H1 (cell line): ENCODE data around the gene ZNF518B. TPM values are rescaled to one million over a fixed set of nuclear protein-coding genes. Genes with fewer than 3 reads are reported as not detected.

ENCODE experiments used
- CTCF ChIA-PET: fragments of 300-600 bp; sonication (Branson Sonifier 250); formaldehyde crosslinking; loops from one replicate; lab custom pipeline; 2021; ENCODE audit not compliant: partially characterized antibody; lab: Charles Lee
- POLR2A ChIA-PET: fragments of 300-600 bp; sonication (Branson Sonifier 250); formaldehyde crosslinking; loops from one replicate; lab custom pipeline; 2021; ENCODE audit warnings: inconsistent platforms; ENCODE audit not compliant: partially characterized antibody; lab: Charles Lee
- DNase-seq, 2 experiments: peaks; one replicate each; pipeline versions ENCODE4 v3.0.0 to v3.0.0-alpha.2; 2010 to 2022; ENCODE audit warnings: low spot score in 2 of 2, low read depth in 1 of 2, mixed read lengths in 1 of 2
- FAIRE-seq: peaks from 2 replicates; lab custom pipeline; 2011; peaks lifted over from hg19 to GRCh38; lab: Jason Lieb, UNC
- H2AFZ ChIP-seq: 2 replicates; pipeline ENCODE4 v1.8.1; 2012; ENCODE audit warnings: low read length, inconsistent platforms
- H2AK5ac ChIP-seq: 2 replicates; pipeline ENCODE4 v1.6.1; 2013; ENCODE audit warnings: low read depth, low read length
- H2BK120ac ChIP-seq: replicated peaks from 2 replicates; pipeline ENCODE3; 2013; ENCODE audit warnings: low read depth, low read length, inconsistent platforms
- H2BK12ac ChIP-seq: 2 replicates; pipeline ENCODE4 v1.6.1; 2013; ENCODE audit warnings: low read depth, low read length
- H2BK15ac ChIP-seq: 2 replicates; pipeline ENCODE4 v1.6.1; 2013; ENCODE audit warnings: low read length
- H2BK20ac ChIP-seq: 2 replicates; pipeline ENCODE4 v1.6.1; 2013; ENCODE audit warnings: low read length
- H2BK5ac ChIP-seq: 2 replicates; pipeline ENCODE4 v1.6.1; 2013; ENCODE audit warnings: low read depth, low read length
- H3K14ac ChIP-seq: 2 replicates; pipeline ENCODE4 v1.6.1; 2013; ENCODE audit warnings: inconsistent platforms; ENCODE audit not compliant: insufficient read length
- H3K18ac ChIP-seq: 2 replicates; pipeline ENCODE4 v1.6.1; 2013; ENCODE audit warnings: low read length; ENCODE audit errors: extremely low read depth
- H3K23ac ChIP-seq: 2 replicates; pipeline ENCODE4 v1.6.1; 2013; ENCODE audit warnings: inconsistent platforms; ENCODE audit not compliant: insufficient read length
- H3K23me2 ChIP-seq: 2 replicates; pipeline ENCODE4 v1.6.1; 2013; ENCODE audit warnings: low read depth, low read length
- H3K27ac ChIP-seq: 2 replicates; pipeline ENCODE4 v1.6.1; 2011; ENCODE audit warnings: low read depth, low read length, inconsistent platforms
- H3K27me3 ChIP-seq, 4 experiments: replicated peaks in 1 of 4; 1 replicate in 1 of 4; 2 replicates in 3 of 4; pipeline versions ENCODE4 v1.6.1 to v1.8.1; 2011 to 2013; ENCODE audit warnings: low read length in 3 of 4, mild to moderate bottlenecking in 3 of 4, inconsistent platforms in 2 of 4, mixed read lengths in 2 of 4, moderate library complexity in 1 of 4; ENCODE audit not compliant: control insufficient read depth in 3 of 4, insufficient read depth in 3 of 4; ENCODE audit errors: extremely low read depth in 1 of 4
- H3K36me3 ChIP-seq, 4 experiments: 2 replicates each; pipeline versions ENCODE4 v1.6.1 to v1.8.1; 2011 to 2013; ENCODE audit warnings: mild to moderate bottlenecking in 4 of 4, low read length in 3 of 4, moderate library complexity in 2 of 4, control low read depth in 1 of 4, inconsistent platforms in 1 of 4; ENCODE audit not compliant: insufficient read depth in 4 of 4, control insufficient read depth in 2 of 4
- H3K4ac ChIP-seq: replicated peaks from 2 replicates; pipeline ENCODE3; 2013; ENCODE audit warnings: low read length, low read depth, mixed read lengths, inconsistent platforms; ENCODE audit not compliant: insufficient read length
- H3K4me1 ChIP-seq, 4 experiments: replicated peaks in 1 of 4; 1 replicate in 1 of 4; 2 replicates in 3 of 4; pipeline versions ENCODE4 v1.6.1 to v1.8.1; 2011 to 2013; ENCODE audit warnings: low read length in 3 of 4, inconsistent platforms in 2 of 4, mixed read lengths in 1 of 4; ENCODE audit not compliant: insufficient read depth in 4 of 4, control insufficient read depth in 3 of 4
- H3K4me2 ChIP-seq, 2 experiments: 2 replicates each; pipeline versions ENCODE4 v1.6.1 to v1.8.1; 2011 to 2013; ENCODE audit warnings: low read depth in 2 of 2, low read length in 2 of 2, control low read depth in 1 of 2, inconsistent platforms in 1 of 2, mild to moderate bottlenecking in 1 of 2; ENCODE audit not compliant: insufficient read depth in 1 of 2
- H3K4me3 ChIP-seq, 4 experiments: fragments of 200-600, 300-600 bp in 1 of 4; sonication (generic), shearing (Covaris generic), sonication (Bioruptor Twin) in 1 of 4; 2 replicates each; pipeline versions ENCODE4 v1.5.1 to v1.8.1; 2011 to 2016; ENCODE audit warnings: low read length in 4 of 4, low read depth in 3 of 4, control low read depth in 2 of 4, inconsistent platforms in 2 of 4, mild to moderate bottlenecking in 2 of 4, mixed read lengths in 1 of 4, moderate library complexity in 1 of 4; ENCODE audit not compliant: insufficient read depth in 2 of 4; ENCODE audit errors: extremely low read depth in 1 of 4
- H3K56ac ChIP-seq: replicated peaks from 2 replicates; pipeline ENCODE3; 2013; ENCODE audit warnings: low read depth, mild to moderate bottlenecking, mixed read lengths, low read length, inconsistent platforms; ENCODE audit not compliant: insufficient read length
- H3K79me1 ChIP-seq: 2 replicates; pipeline ENCODE4 v1.6.1; 2013; ENCODE audit warnings: low read depth, low read length, control low read depth
- H3K79me2 ChIP-seq, 2 experiments: 2 replicates each; pipeline versions ENCODE4 v1.6.1 to v1.8.1; 2012 to 2013; ENCODE audit warnings: low read length in 2 of 2, mild to moderate bottlenecking in 2 of 2, inconsistent platforms in 1 of 2; ENCODE audit not compliant: insufficient read depth in 2 of 2, control insufficient read depth in 1 of 2
- H3K9ac ChIP-seq, 4 experiments: replicated peaks in 1 of 4; 1 replicate in 1 of 4; 2 replicates in 3 of 4; pipeline versions ENCODE4 v1.6.1 to v1.8.1; 2011 to 2013; ENCODE audit warnings: low read depth in 3 of 4, low read length in 3 of 4, control low read depth in 2 of 4, mild to moderate bottlenecking in 2 of 4, moderate library complexity in 2 of 4, inconsistent platforms in 1 of 4; ENCODE audit errors: extremely low read depth in 1 of 4
- H3K9me3 ChIP-seq, 2 experiments: 2 replicates each; pipeline versions ENCODE4 v1.6.1 to v1.8.1; 2012 to 2013; ENCODE audit warnings: mild to moderate bottlenecking in 2 of 2, moderate library complexity in 2 of 2, control low read depth in 1 of 2, inconsistent platforms in 1 of 2, low read depth in 1 of 2, low read length in 1 of 2, mixed read lengths in 1 of 2; ENCODE audit not compliant: insufficient read depth in 2 of 2
- H4K20me1 ChIP-seq, 2 experiments: replicated peaks in 1 of 2; 2 replicates each; pipeline versions ENCODE3 to v1.8.1; 2011 to 2013; ENCODE audit warnings: inconsistent platforms in 2 of 2, low read length in 2 of 2, mild to moderate bottlenecking in 1 of 2; ENCODE audit not compliant: insufficient read depth in 2 of 2, control insufficient read depth in 1 of 2
- H4K5ac ChIP-seq: 2 replicates; pipeline ENCODE4 v1.6.1; 2013; ENCODE audit warnings: low read length, low read depth, mixed read lengths, inconsistent platforms; ENCODE audit not compliant: insufficient read length
- H4K8ac ChIP-seq: 2 replicates; pipeline ENCODE4 v1.8.0; 2013; ENCODE audit warnings: mild to moderate bottlenecking, moderate library complexity, low read length, inconsistent platforms; ENCODE audit not compliant: insufficient read depth; ENCODE audit errors: extremely low read depth
- H4K91ac ChIP-seq: replicated peaks from 2 replicates; pipeline ENCODE3; 2013; ENCODE audit warnings: low read length, mixed read lengths, inconsistent platforms; ENCODE audit not compliant: insufficient read length
- ATF3 ChIP-seq: IDR thresholded peaks from 2 replicates; pipeline ENCODE4 v1.6.1; 2011; ENCODE audit warnings: low read depth, mild to moderate bottlenecking, low read length; ENCODE audit not compliant: insufficient read depth
- BACH1 ChIP-seq: IDR thresholded peaks from 2 replicates; pipeline ENCODE4 v1.6.1; 2012; ENCODE audit warnings: low read length, improper control_type of control experiment
- CEBPB ChIP-seq: IDR thresholded peaks from 2 replicates; pipeline ENCODE4 v1.6.1; 2012; ENCODE audit warnings: low read depth, low read length
- CHD2 ChIP-seq: IDR thresholded peaks from 2 replicates; pipeline ENCODE4 v1.6.1; 2012; ENCODE audit warnings: low read length, improper control_type of control experiment
- GABPA ChIP-seq: IDR thresholded peaks from 2 replicates; pipeline ENCODE4 v1.6.1; 2011; ENCODE audit warnings: mild to moderate bottlenecking, low read length, moderate library complexity, borderline replicate concordance; ENCODE audit not compliant: insufficient read depth
- HDAC2 ChIP-seq, 2 experiments: fragments of 300-600 bp in 1 of 2; sonication (generic) in 1 of 2; IDR thresholded peaks; 2 replicates each; pipeline ENCODE4 v1.6.1; 2011 to 2012; ENCODE audit warnings: low read depth in 2 of 2, low read length in 2 of 2, mild to moderate bottlenecking in 2 of 2, moderate library complexity in 2 of 2, borderline replicate concordance in 1 of 2, inconsistent platforms in 1 of 2
- KDM4A ChIP-seq: IDR thresholded peaks from one replicate; pipeline ENCODE4 v1.7.1; 2012; ENCODE audit warnings: low read depth, mild to moderate bottlenecking, moderate library complexity, low read length, inconsistent platforms; ENCODE audit not compliant: severe bottlenecking
- MAFK ChIP-seq: IDR thresholded peaks from 2 replicates; pipeline ENCODE4 v1.6.1; 2012; ENCODE audit warnings: low read depth, mild to moderate bottlenecking, improper control_type of control experiment, low read length
- RFX5 ChIP-seq: IDR thresholded peaks from 2 replicates; pipeline ENCODE4 v1.6.1; 2011; ENCODE audit warnings: low read depth, low read length, improper control_type of control experiment, borderline replicate concordance
- RXRA ChIP-seq: IDR thresholded peaks from 2 replicates; pipeline ENCODE4 v1.6.1; 2011; ENCODE audit warnings: low read depth, mild to moderate bottlenecking, low read length, moderate library complexity; ENCODE audit not compliant: insufficient read depth
- SP1 ChIP-seq: IDR thresholded peaks from 2 replicates; pipeline ENCODE4 v1.6.1; 2011; ENCODE audit warnings: low read depth, low read length
- SP2 ChIP-seq: IDR thresholded peaks from 2 replicates; pipeline ENCODE4 v1.6.1; 2012; ENCODE audit warnings: mild to moderate bottlenecking, low read length, inconsistent platforms
- SRF ChIP-seq: IDR thresholded peaks from 2 replicates; pipeline ENCODE4 v1.6.1; 2011; ENCODE audit warnings: mild to moderate bottlenecking, low read depth, low read length, moderate library complexity
- TAF1 ChIP-seq: IDR thresholded peaks from 2 replicates; pipeline ENCODE4 v1.6.1; 2011; ENCODE audit warnings: mild to moderate bottlenecking, low read depth, low read length
- WGBS, 2 experiments: shearing (Covaris generic) in 1 of 2; methylation state at CpG; one replicate each; pipeline versions ENCODE4 v1.1.6 to v1.1.7; 2013 to 2015; ENCODE audit warnings: low lambda C conversion rate in 2 of 2, mixed read lengths in 2 of 2, inconsistent platforms in 1 of 2, low coverage in 1 of 2, missing lambda C conversion rate in 1 of 2; ENCODE audit not compliant: insufficient replicate concordance in 2 of 2, insufficient coverage in 1 of 2, insufficient read length in 1 of 2; ENCODE audit errors: extremely low coverage in 1 of 2, missing lambda C conversion rate in 1 of 2; 5-methylcytosine and 5-hydroxymethylcytosine counted together
- polyA plus RNA-seq, 7 experiments: library from polyadenylated mRNA; depleted of rRNA in 3 of 7; stranded (reverse) in 5 of 7; unstranded in 2 of 7; fragments of >200 nt in 5 of 7; fragments of 200-250 nt in 2 of 7; gene quantifications; 1 replicate in 5 of 7; 2 replicates in 1 of 7; 4 replicates in 1 of 7; pipeline versions ENCODE4 v1.2.1 to v1.2.3, GENCODE V29; 2011 to 2013; ENCODE audit warnings: missing spikeins in 2 of 7, mixed read lengths in 2 of 7
- total RNA-seq: library from RNA; stranded (reverse); fragmentation: NEBNext Ultra II Directional; extraction: Animal tissue kit (Norgen Biotek cat#: 25700); gene quantifications from 2 replicates; pipeline ENCODE4 v1.2.1, GENCODE V29; 2021

Gene ZNF518B
- total and polyA plus RNA-seq, 2 of the 8 experiments (the other 6 are each of a cell fraction or from before 2014, with no cell fraction given): 2.9 to 9.0 TPM

- Histone ChIP-seq H3K4me2 (peak overlapping the region; percentile 29 to 69; a peak in 3 of 4 replicates), H3K9ac (no peak overlapping the region), H2BK20ac (no peak overlapping the region), H3K27me3 (peaks cover 26 to 47% (median 42%) of the 10 kb centered on the region in 4 experiments), H3K4me3 (peak overlapping the region in 1 of 4 experiments; percentile 12; a peak in 1 of 8 replicates), H3K56ac (no peak overlapping the region), H3K18ac (no peak overlapping the region), H3K23me2 (peaks cover 4% of the 10 kb centered on the region; the same call in 1 of the 2 replicates), H4K91ac (no peak overlapping the region), H3K4ac (no peak overlapping the region), H3K79me2 (no peaks in the 10 kb centered on the region), H3K4me1 (peaks cover 10 to 17% (median 12%) of the 10 kb centered on the region in 4 experiments), H3K14ac (no peak overlapping the region), H2BK5ac (no peak overlapping the region), H3K23ac (no peak overlapping the region), H2BK120ac (no peak overlapping the region), H3K36me3 (peaks cover 2 to 3% (median 3%) of the 10 kb centered on the region in 4 experiments; a peak in 2 of 8 replicates), H4K5ac (no peak overlapping the region), H2BK12ac (no peak overlapping the region), H3K79me1 (no peaks in the 10 kb centered on the region), H2AFZ (no peak overlapping the region), H4K20me1 (peaks cover 8 to 10% of the 10 kb centered on the region in 2 experiments), H2AK5ac (no peak overlapping the region), H2BK15ac (no peak overlapping the region), H3K9me3 (no peaks in the 10 kb centered on the region), H3K27ac (no peak overlapping the region), H4K8ac (no peak overlapping the region)
- no peak for FAIRE-seq
- WGBS, 2 experiments: 70% methylated on average over 6 of the region's 6 CpGs; no CpG with 5 or more reads in 1 of the 2 experiments
- TF ChIP-seq CHD2: no peak
- no peak for TF ChIP-seq MAFK
- TF ChIP-seq GABPA: no peak
- no peak for TF ChIP-seq CEBPB
- TF ChIP-seq KDM4A: no peak
- TF ChIP-seq BACH1: no peak
- TF ChIP-seq SP2: no peak
- no peak for TF ChIP-seq RXRA
- no peak for TF ChIP-seq SP1
- TF ChIP-seq TAF1: no peak
- TF ChIP-seq HDAC2 (IDR thresholded peaks at IDR 0.05; ENCODE audit: borderline replicate concordance in 1 of 2, low read depth in 2 of 2, low read length in 2 of 2): no peak
- TF ChIP-seq SRF: no peak
- TF ChIP-seq ATF3: no peak
- no peak for TF ChIP-seq RFX5
- ChIA-PET POLR2A (no interaction called here), CTCF (interaction anchor here (0.5 to 1.9 kb wide), 2 partner anchors 72 to 149 kb away, joined by 3 to 5 read pairs; no protein-coding TSS in a partner anchor)
- DNase-seq: no peak
Measured at GRCh38 chr4:10454726-10455125, 2.5 kb downstream of the ZNF518B start.
